ENCODE measurements around the gene HNRNPK. TPM values are rescaled to one million over a fixed set of nuclear protein-coding genes. Genes with fewer than 3 reads are reported as not detected.

The HNRNPK gene
- total and polyA plus RNA-seq, 2 of the 4 experiments (the other 2 are of a cell fraction), result 422 to 458 TPM

DNA sequence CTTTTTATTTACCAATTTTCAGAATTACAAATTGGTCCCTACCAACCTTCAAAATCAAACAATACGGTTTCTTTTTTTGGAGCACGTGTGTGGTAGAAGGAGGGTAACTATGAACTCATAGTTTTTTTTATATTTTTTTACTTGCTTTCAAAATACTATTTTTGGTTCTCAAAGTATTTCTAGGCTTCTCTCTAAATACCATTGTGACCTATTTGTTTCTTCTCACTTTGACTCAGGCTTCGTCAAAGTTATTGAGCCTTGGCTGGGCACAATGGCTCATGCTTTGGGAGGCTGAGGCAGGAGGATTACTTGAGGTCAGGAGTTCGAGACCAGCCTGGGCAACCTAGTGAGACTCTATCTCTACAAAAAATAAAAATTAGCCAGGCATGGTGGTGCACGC, 47.2 kb downstream of the HNRNPK start:
- no peak overlapping the region for H4K91ac ChIP-seq (ENCODE audit: insufficient read depth, low read depth, low read length)
- no peak overlapping the region for H2BK120ac ChIP-seq (ENCODE audit: low read depth, low read length)
- no peaks in the 10 kb centered on the region for H4K20me1 ChIP-seq (ENCODE audit: insufficient read depth, low read length)
- WGBS, 2 experiments (ENCODE audit: extremely low coverage in 2 of 2, insufficient read length in 1 of 2), result no CpG with 5 or more reads among the region's 5 CpGs
- H3K27me3 ChIP-seq (ENCODE audit: control insufficient read depth, insufficient read depth, low read length), result no peaks in the 10 kb centered on the region
- no peak overlapping the region for H3K4me3 ChIP-seq (ENCODE audit: insufficient read depth, low read depth, low read length)
- H3K9me3 ChIP-seq (ENCODE audit: control insufficient read depth, insufficient read depth, low read length), result no peaks in the 10 kb centered on the region
- no peak overlapping the region for H2AK9ac ChIP-seq (replicated peaks; ENCODE audit: low read depth, low read length, poor library complexity)
- H4K8ac ChIP-seq (ENCODE audit: low read depth in 2 of 2, low read length in 2 of 2), result no peak overlapping the region
- H4K5ac ChIP-seq (ENCODE audit: low read depth, low read length), result no peak overlapping the region
- no peak overlapping the region for H2BK15ac ChIP-seq (ENCODE audit: low read depth, low read length)
- TF ChIP-seq RCOR1 (IDR thresholded peaks at IDR 0.05; ENCODE audit: insufficient replicate concordance, low read length) (no peak), POLR2A (IDR thresholded peaks at IDR 0.05; ENCODE audit: low read depth, low read length) (no peak), RAD21 (IDR thresholded peaks at IDR 0.05; ENCODE audit: low read length) (no peak), CHD1 (IDR thresholded peaks at IDR 0.05; ENCODE audit: low read depth, low read length) (no peak), BHLHE40 (IDR thresholded peaks at IDR 0.05; ENCODE audit: low read depth, low read length) (no peak)
- TF ChIP-seq, protein P1, sequence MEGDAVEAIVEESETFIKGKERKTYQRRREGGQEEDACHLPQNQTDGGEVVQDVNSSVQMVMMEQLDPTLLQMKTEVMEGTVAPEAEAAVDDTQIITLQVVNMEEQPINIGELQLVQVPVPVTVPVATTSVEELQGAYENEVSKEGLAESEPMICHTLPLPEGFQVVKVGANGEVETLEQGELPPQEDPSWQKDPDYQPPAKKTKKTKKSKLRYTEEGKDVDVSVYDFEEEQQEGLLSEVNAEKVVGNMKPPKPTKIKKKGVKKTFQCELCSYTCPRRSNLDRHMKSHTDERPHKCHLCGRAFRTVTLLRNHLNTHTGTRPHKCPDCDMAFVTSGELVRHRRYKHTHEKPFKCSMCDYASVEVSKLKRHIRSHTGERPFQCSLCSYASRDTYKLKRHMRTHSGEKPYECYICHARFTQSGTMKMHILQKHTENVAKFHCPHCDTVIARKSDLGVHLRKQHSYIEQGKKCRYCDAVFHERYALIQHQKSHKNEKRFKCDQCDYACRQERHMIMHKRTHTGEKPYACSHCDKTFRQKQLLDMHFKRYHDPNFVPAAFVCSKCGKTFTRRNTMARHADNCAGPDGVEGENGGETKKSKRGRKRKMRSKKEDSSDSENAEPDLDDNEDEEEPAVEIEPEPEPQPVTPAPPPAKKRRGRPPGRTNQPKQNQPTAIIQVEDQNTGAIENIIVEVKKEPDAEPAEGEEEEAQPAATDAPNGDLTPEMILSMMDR (conservative IDR thresholded peaks at IDR 0.05; ENCODE audit: low read depth, low read length), result no peak
- no peak overlapping the region for H3K27ac ChIP-seq (ENCODE audit: insufficient read depth, low read length)
- in situ Hi-C loops (cut with MboI; ENCODE audit: low sequenced_read_pairs) (no loop called here), dilution Hi-C loops (cut with HindIII; ENCODE audit: low sequenced_read_pairs, unreplicated experiment) (no loop called here), intact Hi-C loops (cut with micrococcal nuclease) (loop anchor here (10.0 kb wide), 1 partner anchor 1682 kb away; no protein-coding TSS in a partner anchor)
- CTCF ChIA-PET, result no interaction called here
- no peaks in the 10 kb centered on the region for H3K36me3 ChIP-seq (ENCODE audit: control insufficient read depth, insufficient read depth, low read length)
- H3K18ac ChIP-seq (ENCODE audit: low read depth, low read length), result no peak overlapping the region
- peaks cover 5% of the 10 kb centered on the region for H3K4me1 ChIP-seq (ENCODE audit: control insufficient read depth, insufficient read depth, low read length)
- no peak overlapping the region for H3K14ac ChIP-seq (replicated peaks; ENCODE audit: low read depth, low read length)
- ATAC-seq (ENCODE audit: low read depth) (no peak), DNase-seq (no peak)
- H3K9me1 ChIP-seq (ENCODE audit: insufficient read depth, low read length), result peaks cover 2% of the 10 kb centered on the region; the same call in 1 of the 2 replicates
- H2AFZ ChIP-seq (replicated peaks; ENCODE audit: low read length, poor library complexity), result no peak overlapping the region
- H3K9ac ChIP-seq (ENCODE audit: low read depth, low read length), result no peak overlapping the region
- no peak overlapping the region for H3K4ac ChIP-seq (ENCODE audit: low read depth, low read length)
- H2BK20ac ChIP-seq (ENCODE audit: low read depth, low read length), result no peak overlapping the region
- H3K79me1 ChIP-seq (ENCODE audit: low read depth in 1 of 2, low read length in 2 of 2), result no peaks in the 10 kb centered on the region
- no peak overlapping the region for H3K23ac ChIP-seq (ENCODE audit: low read depth, low read length)
- no peak overlapping the region for H3K4me2 ChIP-seq (ENCODE audit: low read depth, low read length)
- POLR2A ChIA-PET (ENCODE audit: unreplicated experiment), result no interaction called here
- no peak overlapping the region for H2AK5ac ChIP-seq (ENCODE audit: low read depth, low read length)
- no peak overlapping the region for H2BK5ac ChIP-seq (ENCODE audit: low read depth, low read length, poor library complexity, severe bottlenecking)
- no TSS peak for BruUV-seq (replicated peaks)
- no peak overlapping the region for H3K56ac ChIP-seq (ENCODE audit: extremely low read depth, insufficient read depth, low read length)

All from IMR-90 (cell line).